ENCODE results near the gene LLGL2.
A peak's percentile ranks its signal among the peaks of the same experiment; 100 is the strongest.

The LLGL2 gene

DNA sequence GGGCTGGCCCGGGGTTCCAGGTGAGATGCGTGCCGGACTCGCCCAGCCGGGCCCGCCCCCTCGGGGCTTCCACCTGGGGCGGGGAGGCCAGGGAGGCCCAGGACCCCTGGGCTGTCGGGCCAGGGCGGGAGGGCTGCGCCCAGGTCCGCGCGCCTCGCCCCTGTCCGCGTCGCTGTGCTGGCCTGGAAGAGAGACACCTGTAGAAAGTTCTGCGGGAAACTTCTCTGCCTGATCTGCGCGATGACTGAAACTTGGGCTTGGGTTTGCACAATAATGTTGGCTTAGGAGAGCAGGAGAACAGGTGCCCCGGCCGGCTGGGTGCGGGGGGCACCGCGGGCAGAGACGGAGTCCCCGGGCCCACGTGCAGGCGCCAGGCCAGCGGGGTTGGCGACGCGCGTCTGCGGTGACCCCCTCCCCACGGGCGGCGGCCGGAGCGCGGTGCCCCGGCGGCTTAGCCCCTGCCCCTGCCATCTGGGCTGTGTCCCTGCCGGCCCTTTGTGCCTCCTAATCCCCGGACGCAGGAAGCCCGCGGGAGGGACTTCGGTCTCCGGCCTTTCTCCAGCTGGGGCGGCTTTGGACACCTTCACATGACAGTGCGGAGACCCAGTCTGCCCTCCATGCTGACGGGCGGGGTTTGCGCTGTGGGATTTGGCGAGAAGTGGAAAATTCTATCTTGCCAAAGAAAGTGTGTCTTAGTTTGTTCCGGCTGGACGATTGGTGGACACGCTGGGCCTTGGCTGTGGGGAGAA, 483 bp downstream of the LLGL2 start:
- no peak for DNase-seq

- no peak for DNase-seq
Observed at GRCh38 chr17:75526555-75527270, 1.2 kb downstream of the LLGL2 start.

- DNase-seq: no peak
Observed at GRCh38 chr17:75530837-75531720, 5.6 kb downstream of the LLGL2 start.

- DNase-seq: no peak
Observed at GRCh38 chr17:75531721-75532072, 6.2 kb downstream of the LLGL2 start.

GRCh38 chr17:75535119-75535537, 9.6 kb downstream of the LLGL2 start:
- DNase-seq: no peak

- no peak for DNase-seq
Observed at GRCh38 chr17:75535871-75536270, 10.4 kb downstream of the LLGL2 start.

GRCh38 chr17:75536366-75536765, 10.9 kb downstream of the LLGL2 start:
- DNase-seq: no peak

DNA sequence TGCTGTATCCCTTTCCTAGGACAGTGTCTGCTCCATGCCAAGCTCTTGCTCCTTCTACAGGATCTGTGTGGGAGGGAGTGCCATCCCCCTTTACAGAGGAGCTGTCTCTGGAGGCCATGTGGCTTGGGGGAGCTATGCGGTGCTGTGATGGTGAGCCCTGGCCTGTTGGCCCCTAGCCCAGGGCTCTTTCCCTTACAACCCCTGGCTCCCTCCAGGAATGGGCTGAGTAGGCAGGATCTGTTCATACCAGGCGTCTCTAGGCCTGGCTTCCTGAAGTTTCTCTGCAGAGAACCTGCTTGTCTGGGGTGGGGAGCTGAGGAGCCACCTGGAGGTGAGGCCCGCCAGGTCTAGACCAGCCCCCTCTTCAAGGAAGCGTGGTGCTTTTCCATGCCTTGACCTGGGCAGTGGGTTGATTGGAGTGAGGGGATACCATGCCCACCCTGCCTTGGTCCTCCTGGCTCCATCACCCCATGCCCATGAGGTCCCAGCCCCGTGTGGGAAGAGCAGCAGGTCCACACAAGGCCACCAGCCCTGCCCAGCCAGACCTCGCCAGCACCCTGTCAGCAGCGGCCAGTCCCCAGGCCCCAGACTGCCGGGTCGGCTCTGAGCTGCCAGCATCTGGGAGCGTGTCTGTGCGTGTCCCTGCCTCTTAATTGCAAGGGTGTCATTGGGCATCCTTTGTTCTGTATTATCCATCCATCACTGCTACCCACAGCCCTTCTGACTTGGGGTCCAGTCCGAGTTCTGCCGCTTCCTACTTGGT, 14.7 kb downstream of the LLGL2 start:
- no peak for DNase-seq

DNA sequence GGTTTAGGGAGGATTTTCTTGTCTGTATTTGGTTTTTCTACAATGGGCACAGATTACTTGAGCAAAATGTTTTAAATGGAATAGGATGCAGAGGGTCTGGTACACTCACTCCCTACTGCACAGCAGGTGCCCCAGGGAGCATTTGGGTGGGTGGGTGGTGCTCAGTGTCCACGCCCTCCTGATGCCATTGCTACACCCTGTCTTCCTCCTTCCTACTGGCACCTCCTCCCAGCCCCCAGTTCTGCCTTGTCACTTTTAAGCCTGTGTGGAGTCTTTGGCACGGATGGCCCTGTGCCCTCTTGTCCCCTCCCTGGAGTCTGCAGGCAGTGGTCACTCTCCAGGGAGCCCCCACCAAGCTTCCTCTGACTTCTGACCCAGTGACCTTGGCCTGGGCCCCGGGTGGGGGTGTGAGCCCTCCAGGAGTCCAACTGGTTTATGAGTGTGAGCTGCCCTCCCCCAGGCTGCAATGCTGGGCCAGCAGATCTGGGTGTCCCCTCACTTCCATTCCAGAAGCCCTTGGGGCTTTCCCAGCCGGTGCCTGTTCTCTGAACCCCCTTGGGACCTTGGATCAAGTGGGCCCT, 15.5 kb downstream of the LLGL2 start:
- no peak for DNase-seq

GRCh38 chr17:75542229-75542628, 16.7 kb downstream of the LLGL2 start:
- DNase-seq: no peak

DNA sequence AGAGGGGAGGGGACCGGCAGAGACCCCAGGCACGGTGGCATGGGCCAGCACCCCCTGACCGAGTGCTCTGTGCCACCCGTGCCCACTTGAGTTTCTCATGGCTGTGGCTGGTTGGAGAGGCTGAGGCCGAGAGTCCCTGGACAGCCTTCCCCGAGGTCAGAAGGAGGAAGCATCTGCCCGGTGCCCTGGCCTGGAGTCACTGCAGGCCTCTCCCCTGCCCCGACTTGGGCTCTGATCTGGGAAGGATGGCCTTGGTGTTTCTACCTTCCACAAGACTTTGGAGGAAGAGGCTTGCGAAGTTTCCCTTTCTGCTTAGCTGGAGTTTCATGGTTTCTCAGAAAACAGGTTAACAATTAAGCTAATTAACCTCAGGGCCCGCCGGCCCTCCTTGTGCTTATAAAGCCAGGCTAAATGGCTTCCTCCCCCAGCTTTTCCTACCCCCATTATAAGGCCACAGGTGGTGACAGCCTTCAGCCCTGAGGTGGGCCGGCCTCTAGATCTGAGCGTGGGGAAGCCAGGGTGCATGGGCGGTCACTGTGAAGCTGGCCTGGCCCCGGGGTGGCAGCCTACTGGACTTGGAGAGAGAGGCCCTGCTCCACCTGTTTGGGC, 17.3 kb downstream of the LLGL2 start:
- DNase-seq: no peak

DNA sequence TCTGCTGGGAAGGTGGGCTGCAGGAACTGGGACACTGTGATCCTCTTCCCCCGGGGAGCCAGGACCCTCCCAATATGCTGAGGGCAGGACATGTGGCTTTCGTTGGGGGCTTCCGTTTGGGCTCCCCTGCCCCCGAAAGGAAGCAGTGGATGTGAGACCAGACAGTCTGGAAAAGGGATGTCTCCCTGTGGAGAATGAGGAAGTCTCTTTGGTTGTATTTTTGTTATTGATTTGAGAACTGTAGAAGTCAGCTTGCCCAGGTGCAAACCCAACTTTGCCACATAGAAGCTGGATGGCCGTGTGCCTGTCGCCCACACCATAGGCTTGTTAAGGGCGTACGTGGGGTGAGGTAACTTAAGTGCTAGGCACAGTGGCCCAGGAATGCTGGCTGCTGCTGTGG, 18.8 kb downstream of the LLGL2 start:
- no peak for DNase-seq

DNA sequence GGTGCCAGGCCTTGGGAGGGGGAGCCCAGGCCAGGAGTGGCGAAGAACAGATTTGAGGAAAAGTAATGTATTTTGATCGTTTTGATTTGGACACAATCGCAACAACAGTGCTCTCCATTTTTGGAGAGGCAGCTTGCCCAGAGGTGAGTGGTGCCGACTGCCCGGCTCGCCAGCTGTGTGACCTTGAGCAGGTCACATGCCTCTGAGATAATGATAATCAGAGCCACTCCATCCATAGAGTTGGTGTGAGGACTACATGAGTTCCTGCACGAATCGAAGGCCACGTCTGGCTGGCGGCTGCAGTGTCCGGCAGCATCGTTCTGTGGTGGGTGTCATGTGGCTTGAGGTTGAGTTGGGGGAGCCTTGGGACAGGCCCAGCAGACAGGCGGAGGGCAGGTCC, 20.7 kb downstream of the LLGL2 start:
- DNase-seq: no peak

GRCh38 chr17:75547091-75547490, 21.6 kb downstream of the LLGL2 start:
- no peak for DNase-seq

DNA sequence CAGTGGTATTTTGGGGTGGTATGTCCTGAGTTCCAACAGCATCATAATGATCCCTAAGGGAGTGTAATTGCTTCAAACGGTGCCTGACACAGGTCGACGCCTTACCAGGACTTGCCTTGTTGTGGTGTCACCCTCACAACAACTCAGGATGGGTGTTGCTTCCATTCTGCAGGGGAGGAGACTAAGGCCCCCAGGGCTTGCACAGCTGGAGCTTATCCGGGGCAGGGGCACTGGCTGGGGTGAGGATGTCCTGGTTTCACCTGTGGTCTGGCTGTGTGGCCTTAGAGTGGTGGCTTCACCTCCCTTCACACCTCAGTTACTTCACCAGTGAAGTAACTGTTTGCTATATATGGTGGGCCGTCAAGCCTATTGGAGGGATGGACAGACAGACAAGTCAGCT, 23.3 kb downstream of the LLGL2 start:
- DNase-seq: no peak

DNA sequence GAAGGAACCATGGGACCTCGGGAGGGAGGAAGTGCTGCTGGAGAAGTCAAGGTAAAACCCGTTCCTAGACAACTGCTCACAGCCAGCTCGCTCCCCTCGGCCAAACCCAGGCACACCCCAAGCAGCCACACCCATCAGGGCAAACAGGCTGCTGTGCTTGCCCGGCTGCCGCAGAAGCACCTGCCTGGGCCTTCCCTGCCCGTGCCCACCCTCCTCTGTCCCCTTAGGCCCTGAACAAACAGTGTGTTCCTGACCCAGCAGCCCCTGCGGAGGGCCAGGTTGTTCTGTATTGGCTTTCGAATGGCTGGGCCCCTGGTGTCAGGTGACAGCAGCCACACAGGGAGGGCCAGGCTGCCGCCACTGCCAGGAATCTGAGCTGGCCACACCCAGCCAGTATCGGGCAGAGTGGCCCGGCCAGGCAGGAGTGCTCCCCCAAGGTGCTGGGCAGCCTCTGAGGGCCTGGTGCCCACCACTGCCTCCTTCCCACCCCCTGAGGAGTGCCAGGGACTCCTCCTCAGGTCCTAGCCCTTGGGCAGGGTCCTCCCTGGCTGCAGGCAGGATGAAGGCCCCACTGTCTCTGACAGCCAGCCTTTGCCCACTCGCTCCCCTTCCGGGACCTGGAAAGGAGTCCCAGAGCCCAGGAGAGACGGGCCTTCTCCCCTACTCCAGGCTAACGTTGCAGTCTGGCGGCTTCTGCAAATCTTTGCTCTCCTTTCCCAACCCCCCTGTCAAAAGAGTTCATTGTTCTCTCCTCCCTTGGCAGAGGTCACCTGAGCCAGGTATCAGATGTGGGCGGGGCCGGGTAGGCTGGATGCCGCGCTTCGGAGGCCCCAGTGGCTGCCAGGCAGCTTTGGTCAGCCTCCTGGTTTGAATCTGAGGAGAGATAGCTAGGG, 24.0 kb downstream of the LLGL2 start:
- DNase-seq: peak; percentile 67

- DNase-seq: no peak
Observed at GRCh38 chr17:75550139-75550465, 24.6 kb downstream of the LLGL2 start.

GRCh38 chr17:75551266-75551665, 25.8 kb downstream of the LLGL2 start:
- DNase-seq: no peak

GRCh38 chr17:75552425-75553294, 27.2 kb downstream of the LLGL2 start:
- DNase-seq: no peak

All from NCI-H2107 (cell line).